NB4 (cell line): ENCODE results near the gene ALDH1L2.

Source experiments
- CTCF ChIP-seq: IDR thresholded peaks from one replicate; pipeline ENCODE4 v1.5.1; 2012; ENCODE audit warnings: low read depth, low read length
- POLR2A ChIP-seq: IDR thresholded peaks from 2 replicates; pipeline ENCODE4 v1.6.1; 2011; ENCODE audit warnings: mild to moderate bottlenecking; ENCODE audit not compliant: insufficient read length; ENCODE audit errors: extremely low read depth

GRCh38 chr12:105113094-105113493 is 28.8 kb upstream of the ALDH1L2 start:
- TF ChIP-seq CTCF (no peak), POLR2A (no peak)
